GM12891 (cell line): Measurements from ENCODE around the gene RSAD1.

ENCODE experiments used
- DNase-seq: peaks from one replicate; pipeline ENCODE4 v3.0.0; 2011; ENCODE audit warnings: low spot score; ENCODE audit not compliant: insufficient read length
- FAIRE-seq: peaks from 2 replicates; lab custom pipeline; 2011; peaks lifted over from hg19 to GRCh38; lab: Jason Lieb, UNC
- PAX5 ChIP-seq: IDR thresholded peaks from 2 replicates; pipeline ENCODE4 v1.6.1; 2011; ENCODE audit warnings: low read length, moderate library complexity, mild to moderate bottlenecking; ENCODE audit not compliant: insufficient read depth, severe bottlenecking
- POLR2A ChIP-seq: IDR thresholded peaks from 2 replicates; pipeline ENCODE4 v1.6.1; 2011; ENCODE audit warnings: low read depth, low read length, control low read depth
- POLR2AphosphoS5 ChIP-seq: IDR thresholded peaks from 2 replicates; pipeline ENCODE4 v1.6.1; 2011; ENCODE audit warnings: low read depth, low read length, control low read depth
- POU2F2 ChIP-seq: IDR thresholded peaks from 2 replicates; pipeline ENCODE4 v1.6.1; 2011; ENCODE audit warnings: low read depth, mild to moderate bottlenecking, control low read depth, low read length, moderate library complexity
- SPI1 ChIP-seq: IDR thresholded peaks from 2 replicates; pipeline ENCODE4 v1.6.1; 2011; ENCODE audit warnings: low read depth, low read length, control low read depth
- TAF1 ChIP-seq: IDR thresholded peaks from 2 replicates; pipeline ENCODE4 v1.6.1; 2011; ENCODE audit warnings: low read depth, low read length, control low read depth

RSAD1 gene

GRCh38 chr17:50519141-50519834 lies 40.6 kb downstream of the RSAD1 start:
- TF ChIP-seq PAX5, result no peak
- FAIRE-seq, result no peak
- DNase-seq, result no peak

- TF ChIP-seq POU2F2 (no peak), PAX5 (no peak), TAF1 (no peak), SPI1 (no peak), POLR2AphosphoS5 (no peak), POLR2A (no peak)
- FAIRE-seq, result no peak
- DNase-seq, result no peak
Observed at GRCh38 chr17:50520483-50520882, 41.8 kb downstream of the RSAD1 start.

- FAIRE-seq, result no peak
- TF ChIP-seq PAX5 (no peak), POLR2A (no peak), POLR2AphosphoS5 (no peak), SPI1 (no peak), POU2F2 (no peak), TAF1 (no peak)
- DNase-seq, result no peak
Observed at GRCh38 chr17:50521514-50521913, 42.9 kb downstream of the RSAD1 start.

- DNase-seq (no peak), FAIRE-seq (no peak)
- TF ChIP-seq PAX5 (no peak), POLR2A (no peak), TAF1 (no peak), POU2F2 (no peak), POLR2AphosphoS5 (no peak), SPI1 (no peak)
Observed at GRCh38 chr17:50522766-50523165, 44.1 kb downstream of the RSAD1 start.

- FAIRE-seq (no peak), DNase-seq (no peak)
- no peak for TF ChIP-seq POLR2AphosphoS5
- TF ChIP-seq TAF1, result no peak
- TF ChIP-seq SPI1, result no peak
- TF ChIP-seq PAX5, result no peak
- TF ChIP-seq POLR2A, result no peak
- TF ChIP-seq POU2F2, result no peak
Observed at GRCh38 chr17:50523208-50523607, 44.5 kb downstream of the RSAD1 start.

GRCh38 chr17:50524838-50525237 lies 46.2 kb downstream of the RSAD1 start:
- no peak for FAIRE-seq

GRCh38 chr17:50527155-50527762 lies 48.6 kb downstream of the RSAD1 start:
- DNase-seq (no peak), FAIRE-seq (no peak)
- TF ChIP-seq POU2F2, result no peak
- TF ChIP-seq TAF1, result no peak
- TF ChIP-seq PAX5, result no peak

More at GRCh38 chr17:50524838-50525237, 46.2 kb downstream of the RSAD1 start:
- TF ChIP-seq TAF1 (no peak), POLR2A (no peak), POU2F2 (no peak), SPI1 (no peak)
- no peak for DNase-seq

- TF ChIP-seq POLR2A, result no peak
- TF ChIP-seq POLR2AphosphoS5, result no peak
- no peak for TF ChIP-seq SPI1
- no peak for TF ChIP-seq TAF1
- no peak for TF ChIP-seq POU2F2
- no peak for FAIRE-seq
- DNase-seq, result no peak
Observed at GRCh38 chr17:50527949-50528474, 49.4 kb downstream of the RSAD1 start.

GRCh38 chr17:50529849-50530248 lies 51.2 kb downstream of the RSAD1 start:
- no peak for DNase-seq
- no peak for FAIRE-seq
- TF ChIP-seq POU2F2 (no peak), TAF1 (no peak), SPI1 (no peak), POLR2AphosphoS5 (no peak), PAX5 (no peak), POLR2A (no peak)

GRCh38 chr17:50531428-50532025 lies 52.9 kb downstream of the RSAD1 start:
- DNase-seq (no peak), FAIRE-seq (no peak)
- TF ChIP-seq TAF1, result no peak
- no peak for TF ChIP-seq PAX5
- TF ChIP-seq POLR2AphosphoS5, result no peak
- TF ChIP-seq SPI1, result no peak
- no peak for TF ChIP-seq POU2F2
- no peak for TF ChIP-seq POLR2A
